HL-60 (cell line): ENCODE measurements around the gene TMEM72.

Experiments used
- DNase-seq, 2 experiments: peaks; one replicate each; pipeline ENCODE4 v3.0.0-alpha.2; 2010 to 2020; ENCODE audit warnings: low read depth in 1 of 2, low spot score in 1 of 2
- H3K27ac ChIP-seq: fragments of 250-450 bp; sonication (Bioruptor Pico); replicated peaks from 2 replicates; pipeline ENCODE4 v1.5.1; 2020; ENCODE audit warnings: mild to moderate bottlenecking, moderate library complexity
- H3K27me3 ChIP-seq: fragments of 250-450 bp; sonication (Bioruptor Pico); 2 replicates; pipeline ENCODE4 v1.5.1; 2021; ENCODE audit warnings: mild to moderate bottlenecking, moderate library complexity; ENCODE audit not compliant: insufficient read depth, poor library complexity, severe bottlenecking
- H3K4me3 ChIP-seq: replicated peaks from 2 replicates; pipeline ENCODE4 v1.5.1; 2011; ENCODE audit warnings: mild to moderate bottlenecking, control low read depth, low read length; ENCODE audit not compliant: insufficient read depth
- CTCF ChIP-seq: IDR thresholded peaks from one replicate; pipeline ENCODE4 v1.5.1; 2011; ENCODE audit warnings: low read length, control low read depth, inconsistent platforms; ENCODE audit not compliant: insufficient read depth
- GABPA ChIP-seq: IDR thresholded peaks from 2 replicates; pipeline ENCODE4 v1.6.1; 2012; ENCODE audit warnings: low read depth
- POLR2AphosphoS5 ChIP-seq: IDR thresholded peaks from 2 replicates; pipeline ENCODE4 v1.6.1; 2012; ENCODE audit warnings: low read depth
- REST ChIP-seq: IDR thresholded peaks from 2 replicates; pipeline ENCODE4 v1.6.1; 2012; ENCODE audit warnings: low read depth; ENCODE audit not compliant: insufficient replicate concordance
- SPI1 ChIP-seq: IDR thresholded peaks from 2 replicates; pipeline ENCODE4 v1.6.1; 2012; ENCODE audit warnings: low read depth, mild to moderate bottlenecking, borderline replicate concordance

Gene TMEM72

GRCh38 chr10:44921061-44921460, 9.9 kb downstream of the TMEM72 start:
- no peak overlapping the region for H3K27ac ChIP-seq
- TF ChIP-seq SPI1 = no peak
- no peak for TF ChIP-seq GABPA
- no peak for TF ChIP-seq REST
- TF ChIP-seq POLR2AphosphoS5 = no peak
- no peak for TF ChIP-seq CTCF
- no peaks in the 10 kb centered on the region for H3K27me3 ChIP-seq
- DNase-seq = no peak
- H3K4me3 ChIP-seq = no peak overlapping the region

- no peak for DNase-seq
- Histone ChIP-seq H3K27ac (no peak overlapping the region), H3K4me3 (no peak overlapping the region), H3K27me3 (no peaks in the 10 kb centered on the region)
- TF ChIP-seq CTCF (no peak), POLR2AphosphoS5 (no peak), GABPA (no peak), REST (no peak)
These were observed 10.4 kb downstream of the TMEM72 start for GRCh38 chr10:44921506-44921905.

- H3K27me3 ChIP-seq = no peaks in the 10 kb centered on the region
- H3K27ac ChIP-seq = no peak overlapping the region
- TF ChIP-seq GABPA (no peak), CTCF (no peak), SPI1 (no peak), POLR2AphosphoS5 (no peak), REST (no peak)
- H3K4me3 ChIP-seq = no peak overlapping the region
- no peak for DNase-seq
These were observed 10.9 kb downstream of the TMEM72 start for GRCh38 chr10:44922021-44922420.
